Measurements from ENCODE around the gene FANCD2.
"Not testable (repeated sequence)": the region's sequence is repeated elsewhere in the genome, so short reads cannot be mapped to it uniquely, and the experiment has no call there.

Gene FANCD2

GRCh38 chr3:10135872-10136271 is 109.6 kb downstream of the FANCD2 start:
- H3K79me2 ChIP-seq (ENCODE audit: control insufficient read depth, insufficient read depth, low read length, poor library complexity); H4K12ac ChIP-seq (ENCODE audit: low read depth, low read length); H2BK12ac ChIP-seq (ENCODE audit: low read length); H3K18ac ChIP-seq (ENCODE audit: low read length); H3K23ac ChIP-seq (ENCODE audit: low read length); H2AFZ ChIP-seq (ENCODE audit: insufficient read depth, low read length, poor library complexity); H2BK5ac ChIP-seq (ENCODE audit: low read depth, low read length, poor library complexity); H3K27me3 ChIP-seq (ENCODE audit: insufficient read depth, low read length); H3K4me2 ChIP-seq (ENCODE audit: low read length); H3K4ac ChIP-seq (ENCODE audit: low read depth, low read length); H4K91ac ChIP-seq (ENCODE audit: low read depth, low read length); H3K9ac ChIP-seq (ENCODE audit: low read length); H3K79me1 ChIP-seq (ENCODE audit: low read length); DNase-seq; H3K4me1 ChIP-seq (ENCODE audit: control insufficient read depth in 1 of 2, insufficient read depth in 2 of 2, low read length in 2 of 2); H3K36me3 ChIP-seq (ENCODE audit: control insufficient read depth in 1 of 2, insufficient read depth in 2 of 2, low read length in 2 of 2); H3K14ac ChIP-seq (ENCODE audit: low read length); H2BK120ac ChIP-seq (ENCODE audit: insufficient read depth, low read length, poor library complexity); H3K9me3 ChIP-seq (ENCODE audit: insufficient read depth, low read depth, low read length); H3K4me3 ChIP-seq (ENCODE audit: low read depth, low read length); H2AK5ac ChIP-seq (ENCODE audit: low read length); H4K8ac ChIP-seq (ENCODE audit: low read depth, low read length); H3K27ac ChIP-seq (ENCODE audit: low read depth, low read length): not testable (repeated sequence)
- WGBS (ENCODE audit: extremely low coverage, insufficient coverage, insufficient read length) = no CpG with 5 or more reads among the region's 9 CpGs

DNA sequence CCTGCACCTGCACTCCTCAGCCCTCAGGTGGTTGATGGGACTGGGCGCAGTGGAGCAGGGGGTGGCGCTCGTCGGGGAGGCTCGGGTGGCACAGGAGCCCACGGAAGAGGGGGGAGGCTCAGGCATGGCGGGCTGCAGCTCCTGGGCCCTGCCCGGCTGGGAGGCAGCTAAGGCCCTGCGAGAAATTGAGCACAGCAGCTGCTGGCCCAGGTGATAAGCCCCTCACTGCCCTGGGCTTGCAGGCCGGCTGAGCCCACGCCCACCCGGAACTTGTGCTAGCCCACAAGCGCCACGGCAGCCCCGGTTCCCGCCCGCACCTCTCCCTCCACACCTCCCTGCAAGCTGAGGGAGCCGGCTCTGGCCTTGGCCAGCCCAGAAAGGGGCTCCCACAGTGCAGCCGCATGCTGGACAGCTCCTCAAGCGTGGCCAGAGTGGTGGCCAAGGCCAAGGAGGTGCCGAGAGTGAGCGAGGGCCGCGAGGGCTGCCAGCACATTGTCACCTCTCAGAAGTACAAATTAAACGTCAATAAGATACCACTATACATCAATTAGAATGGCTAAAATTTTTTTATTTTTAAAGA is 110.3 kb downstream of the FANCD2 start:
- H3K27me3 ChIP-seq (ENCODE audit: insufficient read depth, low read length) = no peaks in the 10 kb centered on the region
- H2BK12ac ChIP-seq (ENCODE audit: low read length) = peak overlapping the region; percentile 13
- no peak overlapping the region for H2BK120ac ChIP-seq (ENCODE audit: insufficient read depth, low read length, poor library complexity)
- H3K9me3 ChIP-seq (ENCODE audit: insufficient read depth, low read depth, low read length) = peaks cover 8% of the 10 kb centered on the region
- no peak overlapping the region for H3K27ac ChIP-seq (ENCODE audit: low read depth, low read length)
- H3K18ac ChIP-seq (ENCODE audit: low read length) = no peak overlapping the region
- H2AFZ ChIP-seq (ENCODE audit: insufficient read depth, low read length, poor library complexity) = no peak overlapping the region
- H4K91ac ChIP-seq (ENCODE audit: low read depth, low read length) = no peak overlapping the region
- WGBS (ENCODE audit: extremely low coverage, insufficient coverage, insufficient read length) = no CpG with 5 or more reads among the region's 25 CpGs
- peaks cover 2% of the 10 kb centered on the region for H3K79me1 ChIP-seq (ENCODE audit: low read length)
- no peaks in the 10 kb centered on the region for H3K79me2 ChIP-seq (ENCODE audit: control insufficient read depth, insufficient read depth, low read length, poor library complexity)
- no peak overlapping the region for H3K14ac ChIP-seq (ENCODE audit: low read length)
- no peak for DNase-seq
- no peak overlapping the region for H3K9ac ChIP-seq (ENCODE audit: low read length)
- no peak overlapping the region for H2BK5ac ChIP-seq (ENCODE audit: low read depth, low read length, poor library complexity)
- no peaks in the 10 kb centered on the region for H3K4me1 ChIP-seq (ENCODE audit: control insufficient read depth in 1 of 2, insufficient read depth in 2 of 2, low read length in 2 of 2)
- no peak overlapping the region for H4K8ac ChIP-seq (ENCODE audit: low read depth, low read length)
- H4K12ac ChIP-seq (ENCODE audit: low read depth, low read length) = no peak overlapping the region
- no peak overlapping the region for H3K4ac ChIP-seq (ENCODE audit: low read depth, low read length)
- no peaks in the 10 kb centered on the region for H3K36me3 ChIP-seq (ENCODE audit: control insufficient read depth in 1 of 2, insufficient read depth in 2 of 2, low read length in 2 of 2)
- H3K4me2 ChIP-seq (ENCODE audit: low read length) = no peak overlapping the region
- H3K4me3 ChIP-seq (ENCODE audit: low read depth, low read length) = no peak overlapping the region
- no peak overlapping the region for H3K23ac ChIP-seq (ENCODE audit: low read length)
- no peak overlapping the region for H2AK5ac ChIP-seq (ENCODE audit: low read length)

GRCh38 chr3:10137178-10137577 is 110.9 kb downstream of the FANCD2 start:
- Histone ChIP-seq H3K18ac (ENCODE audit: low read length) (no peak overlapping the region), H2BK120ac (ENCODE audit: insufficient read depth, low read length, poor library complexity) (no peak overlapping the region), H4K12ac (ENCODE audit: low read depth, low read length) (no peak overlapping the region), H3K4me2 (ENCODE audit: low read length) (no peak overlapping the region), H4K8ac (ENCODE audit: low read depth, low read length) (no peak overlapping the region), H3K27me3 (ENCODE audit: insufficient read depth, low read length) (no peaks in the 10 kb centered on the region), H3K79me2 (ENCODE audit: control insufficient read depth, insufficient read depth, low read length, poor library complexity) (peaks cover 5% of the 10 kb centered on the region), H3K23ac (ENCODE audit: low read length) (no peak overlapping the region), H3K14ac (ENCODE audit: low read length) (no peak overlapping the region), H3K9ac (ENCODE audit: low read length) (no peak overlapping the region), H2BK12ac (ENCODE audit: low read length) (no peak overlapping the region), H3K4me3 (ENCODE audit: low read depth, low read length) (no peak overlapping the region), H3K27ac (ENCODE audit: low read depth, low read length) (no peak overlapping the region), H3K36me3 (ENCODE audit: control insufficient read depth in 1 of 2, insufficient read depth in 2 of 2, low read length in 2 of 2) (no peaks in the 10 kb centered on the region), H2AFZ (ENCODE audit: insufficient read depth, low read length, poor library complexity) (no peak overlapping the region), H4K91ac (ENCODE audit: low read depth, low read length) (no peak overlapping the region), H3K4me1 (ENCODE audit: control insufficient read depth in 1 of 2, insufficient read depth in 2 of 2, low read length in 2 of 2) (no peaks in the 10 kb centered on the region), H2BK5ac (ENCODE audit: low read depth, low read length, poor library complexity) (no peak overlapping the region), H3K4ac (ENCODE audit: low read depth, low read length) (no peak overlapping the region), H3K79me1 (ENCODE audit: low read length) (peaks cover 7% of the 10 kb centered on the region), H2AK5ac (ENCODE audit: low read length) (no peak overlapping the region), H3K9me3 (ENCODE audit: insufficient read depth, low read depth, low read length) (peaks cover 8% of the 10 kb centered on the region)
- peak; percentile 70 to 93 for DNase-seq
- no CpG with 5 or more reads among the region's 4 CpGs for WGBS (ENCODE audit: extremely low coverage, insufficient coverage, insufficient read length)

- Histone ChIP-seq H3K79me1 (ENCODE audit: low read length) (peaks cover 9% of the 10 kb centered on the region), H4K8ac (ENCODE audit: low read depth, low read length) (peak overlapping the region; percentile 83), H3K4me3 (ENCODE audit: low read depth, low read length) (no peak overlapping the region), H3K27me3 (ENCODE audit: insufficient read depth, low read length) (no peaks in the 10 kb centered on the region), H2AK5ac (ENCODE audit: low read length) (no peak overlapping the region), H3K27ac (ENCODE audit: low read depth, low read length) (no peak overlapping the region), H3K18ac (ENCODE audit: low read length) (no peak overlapping the region), H2BK120ac (ENCODE audit: insufficient read depth, low read length, poor library complexity) (no peak overlapping the region), H2AFZ (ENCODE audit: insufficient read depth, low read length, poor library complexity) (peak overlapping the region; percentile 72), H3K4me1 (ENCODE audit: control insufficient read depth in 1 of 2, insufficient read depth in 2 of 2, low read length in 2 of 2) (peaks cover 6 to 11% of the 10 kb centered on the region in 2 experiments), H2BK5ac (ENCODE audit: low read depth, low read length, poor library complexity) (no peak overlapping the region), H3K14ac (ENCODE audit: low read length) (peak overlapping the region; percentile 2), H4K12ac (ENCODE audit: low read depth, low read length) (peak overlapping the region; percentile 79), H3K23ac (ENCODE audit: low read length) (no peak overlapping the region), H4K91ac (ENCODE audit: low read depth, low read length) (peak overlapping the region; percentile 55), H3K9me3 (ENCODE audit: insufficient read depth, low read depth, low read length) (peaks cover 4% of the 10 kb centered on the region), H3K4ac (ENCODE audit: low read depth, low read length) (no peak overlapping the region), H3K79me2 (ENCODE audit: control insufficient read depth, insufficient read depth, low read length, poor library complexity) (peaks cover 19% of the 10 kb centered on the region), H2BK12ac (ENCODE audit: low read length) (no peak overlapping the region), H3K9ac (ENCODE audit: low read length) (no peak overlapping the region), H3K4me2 (ENCODE audit: low read length) (peak overlapping the region; percentile 58), H3K36me3 (ENCODE audit: control insufficient read depth in 1 of 2, insufficient read depth in 2 of 2, low read length in 2 of 2) (no peaks in the 10 kb centered on the region)
- no peak for DNase-seq
- no CpG with 5 or more reads among the region's 23 CpGs for WGBS (ENCODE audit: extremely low coverage, insufficient coverage, insufficient read length)
These were observed 114.8 kb downstream of the FANCD2 start for GRCh38 chr3:10140996-10141546.

Measured in trophoblast cell (in vitro differentiated cells and primary cell).